Cortex of kidney (tissue), 1 donor: ENCODE measurements around the gene ABCB9.

Experiments
- DNase-seq: peaks from one replicate; lab custom pipeline; 2025; lab: John Stamatoyannopoulos, UW

Gene ABCB9

GRCh38 chr12:122981587-122982476 lies 15.6 kb upstream of the ABCB9 start:
- DNase-seq, result no peak

GRCh38 chr12:122981036-122981471 lies 14.8 kb upstream of the ABCB9 start:
- DNase-seq, result no peak

GRCh38 chr12:122980183-122981035 lies 14.1 kb upstream of the ABCB9 start, which contains the start of gene ARL6IP4:
Gene ARL6IP4 (plus strand): TSS chr12:122980681. CDS start chr12:122981140, 459 bp downstream.
- DNase-seq, result no peak

DNA sequence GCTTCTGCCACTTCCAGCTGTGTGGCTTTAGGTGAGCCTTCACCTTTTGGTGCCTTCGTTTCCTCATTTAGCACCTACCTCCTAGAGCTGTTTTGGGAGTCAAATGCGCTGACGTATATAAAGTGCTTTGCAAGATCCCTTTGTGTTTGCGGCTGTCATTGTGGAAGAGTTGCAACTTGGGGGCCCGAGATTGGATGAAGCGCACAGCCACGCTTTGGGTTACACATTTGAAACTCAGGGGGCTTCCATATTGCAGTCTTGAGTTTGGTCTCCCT lies 13.6 kb upstream of the ABCB9 start:
- no peak for DNase-seq

GRCh38 chr12:122979001-122979907 lies 13.0 kb upstream of the ABCB9 start:
- DNase-seq, result no peak

DNA sequence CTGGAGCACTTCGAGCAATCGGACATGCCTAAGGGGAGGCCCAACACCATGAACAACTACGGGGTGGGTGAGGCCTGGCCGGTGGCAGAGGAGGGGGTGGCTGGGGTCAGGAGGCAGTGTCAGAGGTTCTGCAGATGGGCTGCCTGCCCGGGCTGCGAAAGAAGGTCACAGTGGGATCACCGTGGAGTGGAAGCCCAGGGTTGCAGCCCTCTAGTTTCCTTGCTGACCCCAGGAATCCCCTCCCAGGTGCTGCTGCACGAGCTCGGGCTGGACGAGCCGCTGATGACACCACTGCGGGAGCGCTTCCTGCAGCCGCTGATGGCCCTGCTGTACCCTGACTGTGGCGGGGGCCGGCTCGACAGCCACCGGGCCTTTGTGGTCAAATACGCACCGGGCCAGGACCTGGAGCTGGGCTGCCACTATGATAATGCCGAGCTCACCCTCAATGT lies 12.3 kb upstream of the ABCB9 start:
- DNase-seq, result no peak

DNA sequence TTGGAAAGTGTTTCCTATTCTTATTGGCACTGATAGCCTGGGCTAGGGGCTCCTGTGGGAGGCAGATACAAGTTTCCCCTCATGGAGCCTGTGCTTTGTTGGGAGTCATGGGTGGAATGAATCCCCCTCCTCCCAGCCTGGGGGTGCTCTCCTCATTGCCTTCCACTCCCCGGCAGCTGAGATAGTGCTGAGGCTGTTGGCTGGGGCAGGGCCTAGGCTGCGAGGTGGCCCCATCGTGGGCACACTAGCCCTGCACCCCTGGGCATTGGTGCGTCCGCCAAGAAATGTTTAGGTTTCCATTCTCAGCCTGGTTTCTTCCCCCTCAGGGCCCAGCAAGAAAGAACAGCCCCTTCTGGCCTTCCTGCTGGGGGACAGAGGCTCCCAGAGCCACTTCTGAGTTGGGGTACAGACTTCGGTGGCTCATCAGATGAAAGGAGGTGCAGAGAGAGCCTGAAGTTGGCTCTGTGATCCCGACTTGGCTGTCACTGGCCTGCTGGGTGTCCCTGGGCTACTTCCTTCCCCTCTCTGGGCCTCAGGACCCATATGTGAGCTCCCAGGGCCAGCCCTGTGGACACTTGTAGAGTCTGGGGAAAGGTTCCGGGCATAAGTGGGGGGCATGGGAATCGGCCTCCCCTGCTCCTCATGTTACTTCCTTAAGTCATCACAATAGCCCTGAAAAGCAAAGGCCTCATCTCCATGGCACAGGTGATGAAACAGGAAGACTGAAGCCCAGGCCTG lies 11.6 kb upstream of the ABCB9 start:
- no peak for DNase-seq

DNA sequence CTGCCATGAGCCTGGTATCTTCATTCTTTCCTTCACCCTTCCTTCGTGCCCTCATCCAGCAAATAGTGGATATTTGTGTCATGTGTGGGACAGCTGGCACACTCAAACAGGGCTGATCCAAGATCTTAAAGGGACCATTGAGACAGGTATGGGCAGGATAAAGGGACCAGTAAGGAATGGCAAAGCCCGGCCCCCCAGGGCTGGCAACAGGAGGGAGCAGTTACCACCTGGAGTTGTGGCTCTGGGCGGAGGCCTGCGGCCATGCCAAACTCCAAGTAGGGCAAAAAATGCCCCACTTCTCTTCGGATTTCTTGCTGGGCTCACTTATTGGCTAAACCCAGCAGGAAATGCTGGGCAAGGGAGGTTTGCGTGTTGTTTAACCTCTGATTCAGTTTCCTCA lies 10.9 kb upstream of the ABCB9 start:
- no peak for DNase-seq

DNA sequence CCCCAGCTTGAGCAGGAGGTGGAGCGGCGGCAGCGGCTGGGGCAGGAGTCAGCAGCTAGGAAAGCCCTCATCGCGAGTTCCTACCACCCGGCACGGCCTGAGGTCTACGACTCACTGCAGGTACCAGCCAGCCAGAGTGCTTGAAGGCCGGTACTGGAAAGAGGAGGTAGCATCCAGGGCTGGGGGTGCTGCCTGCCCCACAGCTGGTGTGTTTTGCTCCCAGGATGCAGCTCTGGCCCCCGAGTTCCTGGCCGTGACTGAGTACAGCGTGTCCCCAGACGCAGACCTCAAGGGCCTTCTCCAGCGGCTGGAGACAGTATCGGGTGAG lies 10.3 kb upstream of the ABCB9 start:
- no peak for DNase-seq

DNA sequence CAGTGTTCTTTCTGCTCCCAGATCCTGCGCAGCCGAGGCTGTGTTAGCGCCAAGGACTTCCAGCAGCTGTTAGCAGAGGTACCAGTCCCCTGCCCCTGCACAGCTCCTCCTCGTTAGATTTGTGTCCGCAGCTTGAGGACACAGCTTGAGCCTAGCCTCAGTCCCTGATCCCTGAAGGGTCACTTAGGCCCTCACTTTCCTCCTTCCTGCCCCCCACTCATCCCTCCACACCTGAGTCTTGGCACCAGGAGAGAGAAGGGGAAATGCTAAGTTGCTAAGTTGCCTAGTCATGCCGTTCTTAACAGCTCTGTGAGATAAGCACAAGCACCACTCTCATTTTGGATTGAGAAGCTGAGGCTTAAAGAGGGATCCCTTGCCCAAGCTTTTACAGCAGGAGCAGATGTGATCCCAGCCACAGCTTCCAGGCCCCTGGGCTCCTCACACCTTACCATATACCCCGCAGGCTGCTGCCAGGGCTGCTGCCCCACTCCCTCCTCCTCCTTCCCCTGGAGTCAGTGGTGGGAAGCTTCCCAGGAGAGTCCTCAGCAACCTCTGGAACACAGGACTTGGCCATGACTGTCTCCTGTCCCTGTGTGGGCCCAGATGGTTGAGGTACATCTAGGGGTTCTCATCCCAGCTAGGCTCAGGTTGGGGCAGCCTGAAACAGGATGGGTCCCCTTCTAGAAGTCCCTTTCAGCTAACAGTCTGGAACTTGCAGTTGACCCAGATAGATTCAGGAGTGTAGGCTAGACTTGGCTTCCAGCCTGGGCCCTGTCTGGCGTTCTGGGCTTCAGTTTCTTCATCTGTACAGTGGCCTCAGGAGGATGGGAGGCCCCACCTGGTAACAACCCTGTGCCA lies 9.8 kb upstream of the ABCB9 start:
- no peak for DNase-seq

GRCh38 chr12:122974892-122975789 lies 8.9 kb upstream of the ABCB9 start, which contains the start of gene OGFOD2:
Gene OGFOD2 (plus strand): TSS chr12:122975244. CDS start chr12:122975252, 8 bp downstream.
- no peak for DNase-seq

DNA sequence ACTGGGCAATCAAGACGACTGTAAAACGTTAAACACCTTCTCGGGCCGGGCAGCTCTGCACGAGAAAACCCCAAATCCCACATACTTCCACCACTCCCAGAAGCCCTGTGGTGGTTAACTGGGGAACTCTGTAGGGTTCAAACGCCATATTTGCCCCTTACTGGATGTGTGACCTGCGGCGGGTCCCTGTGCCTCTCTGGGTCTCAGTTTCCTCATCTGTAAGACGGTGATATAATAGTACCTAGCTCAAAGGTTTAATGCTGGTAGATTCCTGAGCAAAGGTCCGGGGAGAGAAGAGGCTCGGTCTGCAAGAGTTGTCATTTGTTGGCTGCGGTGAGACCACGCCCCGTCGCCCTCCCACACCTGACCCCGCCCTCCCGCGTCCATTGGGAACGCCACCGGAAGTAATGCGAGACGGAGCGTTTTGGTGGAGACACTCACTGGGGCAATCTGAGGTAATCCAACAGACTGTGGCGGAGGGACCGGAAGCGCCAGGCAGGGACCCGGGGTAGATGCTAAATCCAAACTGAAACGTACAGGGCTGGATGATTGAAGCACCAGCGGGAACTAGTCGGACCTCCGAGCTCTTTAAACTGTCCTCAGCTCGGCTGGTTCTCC lies 8.1 kb upstream of the ABCB9 start:
- DNase-seq, result no peak

GRCh38 chr12:122969676-122970075 lies 3.4 kb upstream of the ABCB9 start:
- no peak for DNase-seq

DNA sequence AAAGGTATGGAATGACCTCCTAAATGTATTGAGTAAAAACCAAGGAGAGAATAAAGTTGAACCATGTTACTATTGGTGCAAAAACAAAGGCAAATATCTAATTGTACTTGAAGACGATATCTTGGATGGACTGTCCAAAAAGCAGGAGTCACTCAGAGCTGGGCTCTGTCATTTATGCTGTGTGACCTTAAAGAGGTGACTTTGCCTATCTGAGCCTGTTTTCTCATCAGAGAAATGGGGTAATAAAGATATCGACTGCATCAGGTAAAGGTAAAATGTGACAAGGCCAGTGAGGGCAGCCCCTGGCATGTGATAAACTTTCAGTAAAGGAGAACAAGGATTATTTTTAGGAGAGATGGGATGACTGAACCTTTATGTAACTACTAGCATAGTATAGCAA lies 1.8 kb upstream of the ABCB9 start:
- DNase-seq, result no peak

- DNase-seq, result no peak
These were observed 684 bp upstream of the ABCB9 start for GRCh38 chr12:122966743-122967550.

GRCh38 chr12:122965321-122965751 lies 927 bp downstream of the ABCB9 start:
- no peak for DNase-seq

GRCh38 chr12:122964439-122965257 lies 1.6 kb downstream of the ABCB9 start:
- DNase-seq, result no peak
